ENCODE measurements around the gene DPH7.
"Not testable (repeated sequence)": the region's sequence is repeated elsewhere in the genome, so short reads cannot be mapped to it uniquely, and the experiment has no call there.

Gene DPH7

DNA sequence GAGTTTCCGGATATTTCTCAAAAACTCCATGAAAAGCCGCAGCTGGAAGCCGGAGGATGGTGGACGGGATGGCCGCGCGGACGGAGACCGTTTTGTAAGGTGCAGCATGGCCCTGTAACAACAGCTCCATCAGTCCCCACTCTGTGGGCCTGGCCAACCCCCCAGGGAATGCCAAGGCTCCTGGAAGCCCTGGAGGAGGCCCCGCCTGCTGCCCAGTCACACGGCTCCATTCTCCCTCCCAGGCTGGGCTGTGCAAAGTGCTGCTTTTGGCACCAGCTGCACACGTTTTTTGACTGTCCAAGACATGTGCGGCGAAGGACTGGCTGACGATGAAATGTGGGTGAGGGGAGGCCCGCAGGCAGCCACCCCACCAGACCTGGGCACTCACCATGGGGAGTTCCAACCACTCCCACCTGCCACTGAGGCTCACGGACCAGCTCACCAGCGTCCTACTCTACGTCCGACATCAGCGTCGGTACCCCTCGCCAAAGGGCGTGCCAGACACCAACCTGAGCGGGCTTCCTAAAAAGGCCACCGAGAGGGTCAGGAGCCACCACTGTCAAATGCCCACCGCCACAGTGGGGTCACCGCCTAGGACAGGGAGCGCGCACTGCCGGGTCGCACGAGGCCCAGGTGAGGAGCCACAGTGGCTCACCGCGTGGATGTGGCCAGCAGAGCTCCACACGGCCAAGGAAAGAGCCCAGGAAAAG is 55.8 kb downstream of the DPH7 start:
- DNase-seq (ENCODE audit: low spot score), result no peak
- no peak overlapping the region for H3K4me3 ChIP-seq

GRCh38 chr9:137521405-137521985 is 57.2 kb downstream of the DPH7 start:
- no peak overlapping the region for H3K27ac ChIP-seq
- no peak for DNase-seq (ENCODE audit: low spot score)
- no peak overlapping the region for H3K4me3 ChIP-seq
- no peak for TF ChIP-seq CTCF (IDR thresholded peaks at IDR 0.05)

More for the DNA sequence above, 55.8 kb downstream of the DPH7 start:
- no peak for TF ChIP-seq CTCF (IDR thresholded peaks at IDR 0.05)
- H3K27ac ChIP-seq, result no peak overlapping the region

DNA sequence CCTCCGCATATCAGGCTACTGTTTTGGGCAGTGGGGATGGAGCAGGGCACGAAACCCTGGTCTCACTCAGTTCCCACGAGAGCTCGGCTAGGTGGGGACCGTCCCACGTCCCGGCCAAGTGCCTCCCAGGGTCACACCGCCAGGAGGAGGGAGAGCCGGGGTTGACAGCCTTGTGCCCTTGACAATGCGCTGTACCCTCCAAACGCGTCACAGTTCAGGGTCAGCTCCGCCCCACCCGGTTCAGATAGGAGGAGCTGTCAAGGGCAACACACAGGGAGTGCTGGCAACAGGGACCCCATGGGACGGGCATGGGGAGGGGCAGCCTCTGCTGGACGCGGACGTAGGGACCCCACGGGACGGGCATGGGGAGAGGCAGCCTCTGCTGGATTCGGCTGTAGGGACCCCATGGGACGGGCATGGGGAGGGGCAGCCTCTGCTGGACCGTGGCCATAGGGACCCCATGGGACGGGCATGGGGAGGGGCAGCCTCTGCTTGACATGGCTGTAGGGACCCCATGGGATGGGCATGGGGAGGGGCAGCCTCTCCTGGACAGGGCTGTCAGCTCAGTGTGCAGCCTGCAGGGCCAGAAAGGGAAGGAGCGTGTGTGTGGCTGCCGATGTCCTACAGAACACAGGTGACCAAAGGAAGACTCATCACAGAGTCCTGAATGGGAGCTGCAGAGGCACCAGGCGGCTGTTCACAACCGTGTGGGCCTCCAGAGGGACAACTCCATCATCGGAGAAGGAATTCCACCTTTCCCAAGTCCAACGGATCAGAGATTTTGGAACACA is 57.9 kb downstream of the DPH7 start:
- Histone ChIP-seq H3K27ac (no peak overlapping the region), H3K4me3 (no peak overlapping the region)
- no peak for DNase-seq (ENCODE audit: low spot score)
- no peak for TF ChIP-seq CTCF (IDR thresholded peaks at IDR 0.05)

DNA sequence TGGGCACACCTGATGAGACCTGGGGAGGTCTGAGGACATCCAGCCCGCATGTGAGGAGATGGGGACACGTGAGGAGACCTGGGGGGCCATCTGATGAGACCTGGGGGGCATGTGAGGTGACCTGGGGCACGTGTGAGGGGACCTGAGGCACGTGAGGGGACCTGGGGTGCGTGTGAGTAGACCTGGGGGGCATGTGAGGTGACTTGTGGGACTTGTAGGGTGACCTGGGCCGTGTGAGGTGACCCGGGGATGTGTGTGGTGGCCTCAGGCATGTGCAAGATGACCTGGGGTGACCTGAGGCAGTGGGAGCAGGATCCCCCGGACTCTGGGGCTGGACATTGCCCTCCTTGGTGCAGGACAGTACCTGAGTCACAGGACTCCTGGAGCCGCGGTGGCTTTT is 59.2 kb downstream of the DPH7 start:
- no peak for TF ChIP-seq CTCF (IDR thresholded peaks at IDR 0.05)
- no peak overlapping the region for H3K27ac ChIP-seq
- DNase-seq (ENCODE audit: low spot score), result no peak
- no peak overlapping the region for H3K4me3 ChIP-seq

GRCh38 chr9:137518661-137519459 is 59.9 kb downstream of the DPH7 start:
- not testable (repeated sequence) for DNase-seq (ENCODE audit: low spot score)

DNA sequence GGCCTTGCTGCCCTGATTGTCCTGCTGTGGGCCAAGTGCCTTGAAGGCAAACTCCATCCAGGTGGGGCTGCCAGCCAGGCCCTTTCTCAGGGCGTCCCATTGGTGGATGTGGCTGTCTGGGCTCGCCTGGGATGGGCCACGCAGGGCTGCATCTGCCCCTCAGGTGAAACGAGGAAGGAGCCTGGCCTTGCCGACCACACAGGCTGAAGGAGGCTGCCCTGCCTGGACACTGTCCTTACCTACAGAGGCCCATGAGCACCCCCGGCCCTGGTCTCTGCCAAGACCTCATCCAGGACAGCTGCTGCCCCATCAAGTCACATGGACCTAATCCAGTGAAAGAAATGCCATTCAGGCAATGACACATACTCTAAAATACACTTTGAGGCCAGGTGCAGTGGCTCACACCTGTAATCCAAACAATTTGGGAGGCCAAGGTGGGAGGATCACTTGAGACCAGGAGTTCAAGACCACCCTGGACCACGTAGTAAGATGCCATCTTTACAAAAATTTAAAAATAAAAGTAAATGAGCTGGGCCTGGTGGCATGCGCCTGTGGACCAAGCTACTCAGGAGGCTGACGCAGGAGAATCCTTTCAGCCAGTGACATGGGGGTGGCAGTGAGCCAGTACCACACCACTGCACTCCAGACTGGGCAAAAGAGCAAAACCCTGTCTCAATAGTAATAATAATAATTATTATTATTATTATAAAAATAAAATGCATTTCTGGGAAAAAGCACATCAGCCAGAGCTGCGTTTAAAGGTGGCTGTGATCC is 62.4 kb downstream of the DPH7 start:
- TF ChIP-seq CTCF (IDR thresholded peaks at IDR 0.05), result no peak
- Histone ChIP-seq H3K4me3 (no peak overlapping the region), H3K27ac (no peak overlapping the region)
- no peak for DNase-seq (ENCODE audit: low spot score)

More at GRCh38 chr9:137518661-137519459, 59.9 kb downstream of the DPH7 start:
- not testable (repeated sequence) for H3K4me3 ChIP-seq, H3K27ac ChIP-seq

All from coronary artery (tissue), 2 donors.